ENCODE results near the gene HYCC1.

DNA sequence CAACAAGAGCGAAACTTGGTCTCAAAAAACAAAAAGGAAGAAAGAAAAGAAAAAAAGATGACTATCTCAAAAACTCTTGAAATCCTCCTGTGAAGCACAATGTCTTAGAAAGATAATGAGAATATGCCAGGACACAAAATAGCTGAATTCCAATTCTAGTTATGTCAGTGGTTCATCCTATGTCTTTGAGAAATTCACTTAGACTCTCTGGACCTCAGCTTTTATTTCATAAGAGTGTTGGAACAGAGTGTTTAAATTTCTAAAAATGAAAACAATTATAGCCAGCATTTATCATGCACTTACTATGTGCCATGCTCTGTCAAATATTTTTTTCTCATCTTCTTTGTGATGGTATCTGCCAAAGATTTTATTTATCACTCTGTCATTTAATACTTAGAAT, 13.3 kb upstream of the HYCC1 start:
- no peak for TF ChIP-seq EZH2 (IDR thresholded peaks at IDR 0.05; ENCODE audit: low read length)
- TF ChIP-seq, protein P1, sequence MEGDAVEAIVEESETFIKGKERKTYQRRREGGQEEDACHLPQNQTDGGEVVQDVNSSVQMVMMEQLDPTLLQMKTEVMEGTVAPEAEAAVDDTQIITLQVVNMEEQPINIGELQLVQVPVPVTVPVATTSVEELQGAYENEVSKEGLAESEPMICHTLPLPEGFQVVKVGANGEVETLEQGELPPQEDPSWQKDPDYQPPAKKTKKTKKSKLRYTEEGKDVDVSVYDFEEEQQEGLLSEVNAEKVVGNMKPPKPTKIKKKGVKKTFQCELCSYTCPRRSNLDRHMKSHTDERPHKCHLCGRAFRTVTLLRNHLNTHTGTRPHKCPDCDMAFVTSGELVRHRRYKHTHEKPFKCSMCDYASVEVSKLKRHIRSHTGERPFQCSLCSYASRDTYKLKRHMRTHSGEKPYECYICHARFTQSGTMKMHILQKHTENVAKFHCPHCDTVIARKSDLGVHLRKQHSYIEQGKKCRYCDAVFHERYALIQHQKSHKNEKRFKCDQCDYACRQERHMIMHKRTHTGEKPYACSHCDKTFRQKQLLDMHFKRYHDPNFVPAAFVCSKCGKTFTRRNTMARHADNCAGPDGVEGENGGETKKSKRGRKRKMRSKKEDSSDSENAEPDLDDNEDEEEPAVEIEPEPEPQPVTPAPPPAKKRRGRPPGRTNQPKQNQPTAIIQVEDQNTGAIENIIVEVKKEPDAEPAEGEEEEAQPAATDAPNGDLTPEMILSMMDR (optimal IDR thresholded peaks at IDR 0.05 in 1 of 3, IDR thresholded peaks at IDR 0.05 in 1 of 3, conservative IDR thresholded peaks at IDR 0.05 in 1 of 3; ENCODE audit: extremely low read depth in 1 of 3, insufficient read depth in 2 of 3, low read length in 3 of 3), result no peak
